Effector memory CD4-positive, alpha-beta T cell (primary cell): ENCODE measurements around the gene NR0B2.

Source experiments
- DNase-seq, 3 donors: peaks; one replicate each; pipeline ENCODE4 v3.0.0-alpha.2; 2020
- H3K27ac ChIP-seq: 2 replicates; pipeline ENCODE4 v1.7.0; 2013; ENCODE audit warnings: mild to moderate bottlenecking, low read length, moderate library complexity; ENCODE audit not compliant: insufficient read depth, poor library complexity, severe bottlenecking
- H3K27me3 ChIP-seq: replicated peaks from 2 replicates; pipeline ENCODE4 v1.7.0; 2013; ENCODE audit warnings: mild to moderate bottlenecking, low read length; ENCODE audit not compliant: insufficient read depth, control insufficient read depth, poor library complexity, severe bottlenecking
- H3K36me3 ChIP-seq: 2 replicates; pipeline ENCODE4 v1.7.0; 2013; ENCODE audit warnings: mild to moderate bottlenecking, low read length, moderate library complexity; ENCODE audit not compliant: control insufficient read depth, insufficient read depth
- H3K4me1 ChIP-seq: 2 replicates; pipeline ENCODE4 v1.7.0; 2013; ENCODE audit warnings: low read length, mild to moderate bottlenecking; ENCODE audit not compliant: control insufficient read depth, insufficient read depth, poor library complexity, severe bottlenecking
- H3K4me3 ChIP-seq: 2 replicates; pipeline ENCODE4 v1.7.0; 2013; ENCODE audit warnings: low read length, low read depth, mild to moderate bottlenecking; ENCODE audit not compliant: insufficient read depth, poor library complexity, severe bottlenecking
- H3K9me3 ChIP-seq: 2 replicates; pipeline ENCODE4 v1.7.0; 2013; ENCODE audit warnings: mild to moderate bottlenecking, low read length, moderate library complexity; ENCODE audit not compliant: control insufficient read depth
- total RNA-seq, 3 donors: gene quantifications; one replicate each; lab custom pipeline; 2026; lab: John Stamatoyannopoulos, UW

The NR0B2 gene
- 0 reads per million in 3 donors for total RNA-seq

- Histone ChIP-seq H3K27me3 (no peaks in the 10 kb centered on the region), H3K36me3 (no peaks in the 10 kb centered on the region), H3K4me3 (no peak within 1 kb of the TSS), H3K9me3 (no peaks in the 10 kb centered on the region), H3K27ac (no peak within 1 kb of the TSS), H3K4me1 (no peaks in the 10 kb centered on the region)
- DNase-seq = no peak
Measured at GRCh38 chr1:26913754-26914619, at the start of gene NR0B2. Gene NR0B2 (minus strand): TSS chr1:26913975. CDS start chr1:26913940, 35 bp downstream.

- Histone ChIP-seq H3K36me3 (no peaks in the 10 kb centered on the region), H3K4me3 (no peak overlapping the region), H3K9me3 (no peaks in the 10 kb centered on the region), H3K27ac (no peak overlapping the region), H3K27me3 (no peaks in the 10 kb centered on the region), H3K4me1 (peaks cover 14% of the 10 kb centered on the region)
- DNase-seq = no peak
Measured at GRCh38 chr1:26961826-26962225, 48.1 kb upstream of the NR0B2 start.

GRCh38 chr1:26960625-26960966 lies 46.8 kb upstream of the NR0B2 start:
- Histone ChIP-seq H3K27ac (no peak overlapping the region), H3K36me3 (no peaks in the 10 kb centered on the region), H3K9me3 (no peaks in the 10 kb centered on the region), H3K4me3 (peak overlapping the region; percentile 73), H3K4me1 (peaks cover 14% of the 10 kb centered on the region), H3K27me3 (no peaks in the 10 kb centered on the region)
- no peak for DNase-seq

- H3K4me3 ChIP-seq = peak within 1 kb of the TSS; percentile 73
- H3K9me3 ChIP-seq = no peaks in the 10 kb centered on the region
- no peaks in the 10 kb centered on the region for H3K27me3 ChIP-seq
- peak; percentile 21 to 39 (median 36) for DNase-seq
- H3K4me1 ChIP-seq = peaks cover 14% of the 10 kb centered on the region
- no peak within 1 kb of the TSS for H3K27ac ChIP-seq
- H3K36me3 ChIP-seq = no peaks in the 10 kb centered on the region
Measured at GRCh38 chr1:26959722-26960624, 46.2 kb upstream of the NR0B2 start, which contains the start of gene KDF1. Gene KDF1 (minus strand): TSS chr1:26960468. CDS start chr1:26952380, 8,088 bp downstream.

- Histone ChIP-seq H3K27ac (no peak overlapping the region), H3K4me3 (peak overlapping the region; percentile 73), H3K36me3 (no peaks in the 10 kb centered on the region), H3K27me3 (no peaks in the 10 kb centered on the region), H3K4me1 (peaks cover 14% of the 10 kb centered on the region), H3K9me3 (no peaks in the 10 kb centered on the region)
- no peak for DNase-seq
Measured at GRCh38 chr1:26959270-26959669, 45.5 kb upstream of the NR0B2 start.

- DNase-seq = no peak
- no peaks in the 10 kb centered on the region for H3K36me3 ChIP-seq
- H3K27ac ChIP-seq = no peak overlapping the region
- no peaks in the 10 kb centered on the region for H3K27me3 ChIP-seq
- peaks cover 14% of the 10 kb centered on the region for H3K4me1 ChIP-seq
- H3K4me3 ChIP-seq = no peak overlapping the region
- no peaks in the 10 kb centered on the region for H3K9me3 ChIP-seq
Measured at GRCh38 chr1:26957306-26957705, 43.5 kb upstream of the NR0B2 start.

- Histone ChIP-seq H3K27ac (no peak overlapping the region), H3K36me3 (no peaks in the 10 kb centered on the region), H3K4me3 (no peak overlapping the region), H3K4me1 (peaks cover 14% of the 10 kb centered on the region), H3K27me3 (no peaks in the 10 kb centered on the region), H3K9me3 (no peaks in the 10 kb centered on the region)
- no peak for DNase-seq
Measured at GRCh38 chr1:26956321-26956720, 42.5 kb upstream of the NR0B2 start.

- Histone ChIP-seq H3K9me3 (no peaks in the 10 kb centered on the region), H3K27ac (no peak overlapping the region), H3K4me1 (no peaks in the 10 kb centered on the region), H3K27me3 (no peaks in the 10 kb centered on the region), H3K4me3 (no peak overlapping the region), H3K36me3 (peaks cover 5% of the 10 kb centered on the region)
- no peak for DNase-seq
Measured at GRCh38 chr1:26953374-26953773, 39.6 kb upstream of the NR0B2 start.

GRCh38 chr1:26951821-26952497 lies 38.2 kb upstream of the NR0B2 start:
- H3K4me1 ChIP-seq = no peaks in the 10 kb centered on the region
- DNase-seq = no peak
- no peaks in the 10 kb centered on the region for H3K27me3 ChIP-seq
- no peak overlapping the region for H3K27ac ChIP-seq
- H3K36me3 ChIP-seq = peaks cover 5% of the 10 kb centered on the region
- H3K9me3 ChIP-seq = no peaks in the 10 kb centered on the region
- H3K4me3 ChIP-seq = no peak overlapping the region
